GM19239 (cell line): ENCODE data around the gene STC2.

Experiments used
- DNase-seq: peaks from one replicate; pipeline ENCODE4 v3.0.0; 2011; ENCODE audit warnings: low spot score; ENCODE audit not compliant: insufficient read length
- FAIRE-seq: peaks from 2 replicates; lab custom pipeline; 2011; peaks lifted over from hg19 to GRCh38; lab: Jason Lieb, UNC

STC2 gene

GRCh38 chr5:173315495-173316338, 12.5 kb downstream of the STC2 start:
- no peak for DNase-seq
- FAIRE-seq = no peak

- DNase-seq (no peak), FAIRE-seq (no peak)
Measured at GRCh38 chr5:173314166-173314952, 13.9 kb downstream of the STC2 start.

GRCh38 chr5:173313351-173313801, 14.8 kb downstream of the STC2 start:
- DNase-seq (no peak), FAIRE-seq (no peak)

GRCh38 chr5:173312821-173313220, 15.4 kb downstream of the STC2 start:
- no peak for FAIRE-seq
- DNase-seq = no peak

- DNase-seq (no peak), FAIRE-seq (no peak)
Measured at GRCh38 chr5:173311818-173312585, 16.2 kb downstream of the STC2 start.

GRCh38 chr5:173310861-173311785, 17.1 kb downstream of the STC2 start:
- no peak for DNase-seq
- FAIRE-seq = no peak

GRCh38 chr5:173310218-173310769, 17.9 kb downstream of the STC2 start:
- no peak for FAIRE-seq

GRCh38 chr5:173309731-173310130, 18.5 kb downstream of the STC2 start:
- DNase-seq (no peak), FAIRE-seq (no peak)

More at GRCh38 chr5:173310218-173310769, 17.9 kb downstream of the STC2 start:
- no peak for DNase-seq

GRCh38 chr5:173308226-173308625, 20.0 kb downstream of the STC2 start:
- no peak for DNase-seq
- no peak for FAIRE-seq

GRCh38 chr5:173307695-173308094, 20.5 kb downstream of the STC2 start:
- FAIRE-seq (no peak), DNase-seq (no peak)

- FAIRE-seq = no peak
- DNase-seq = no peak
Measured at GRCh38 chr5:173306695-173307094, 21.5 kb downstream of the STC2 start.

GRCh38 chr5:173304591-173304988, 23.6 kb downstream of the STC2 start:
- DNase-seq (no peak), FAIRE-seq (no peak)

GRCh38 chr5:173303878-173304590, 24.2 kb downstream of the STC2 start:
- no peak for DNase-seq
- no peak for FAIRE-seq

- DNase-seq = no peak
- FAIRE-seq = no peak
Measured at GRCh38 chr5:173302546-173303155, 25.6 kb downstream of the STC2 start.

GRCh38 chr5:173301695-173302545, 26.3 kb downstream of the STC2 start:
- FAIRE-seq = no peak
- no peak for DNase-seq

- no peak for DNase-seq
- FAIRE-seq = no peak
Measured at GRCh38 chr5:173300389-173301047, 27.7 kb downstream of the STC2 start.

- FAIRE-seq (no peak), DNase-seq (no peak)
Measured at GRCh38 chr5:173299820-173300219, 28.4 kb downstream of the STC2 start.
